Posterior vena cava (tissue), 2 donors: Measurements from ENCODE around the gene TRPV2. TPM values are rescaled to one million over a fixed set of nuclear protein-coding genes. Genes with fewer than 3 reads are reported as not detected.

ENCODE experiments used
- DNase-seq: peaks from one replicate; pipeline ENCODE4 v3.0.0-alpha.2; 2020; ENCODE audit warnings: low spot score
- intact Hi-C, 2 donors: fragments of 100-400 bp; cut with DNase I; formaldehyde crosslinking; loops; one replicate each; pipeline versions ENCODE4 v1.14.1 to v1.14.2; 2022 to 2023
- total RNA-seq, 2 donors: library from RNA; stranded (reverse); fragmentation: NEBNext Ultra II Directional; extraction: Animal tissue kit (Norgen Biotek cat#: 25700); gene quantifications; one replicate each; pipeline ENCODE4 v1.2.1, GENCODE V29; 2021
- donor health status: DM: yes; HTN: yes; CAD: no.
- donor health status: DM: yes; HTN: yes; CAD: no.

TRPV2 gene
- total RNA-seq, 2 donors from 2014 or later, result 35.7 to 40.8 TPM

- intact Hi-C loops, result no loop called here
These were observed 49.1 kb downstream of the TRPV2 start for GRCh38 chr17:16464303-16465051.

GRCh38 chr17:16465052-16465312 lies 49.6 kb downstream of the TRPV2 start:
- intact Hi-C loops, result no loop called here

More at GRCh38 chr17:16464303-16465051, 49.1 kb downstream of the TRPV2 start:
- DNase-seq, result no peak

GRCh38 chr17:16465861-16466338 lies 50.5 kb downstream of the TRPV2 start:
- DNase-seq, result no peak
- intact Hi-C loops, result no loop called here

More at GRCh38 chr17:16465052-16465312, 49.6 kb downstream of the TRPV2 start:
- DNase-seq, result no peak

- DNase-seq, result no peak
- intact Hi-C loops, result no loop called here
These were observed 51.0 kb downstream of the TRPV2 start for GRCh38 chr17:16466407-16466806.

- no peak for DNase-seq
These were observed 51.7 kb downstream of the TRPV2 start for GRCh38 chr17:16467044-16467443.

GRCh38 chr17:16467886-16468285 lies 52.5 kb downstream of the TRPV2 start:
- intact Hi-C loops, result no loop called here
- no peak for DNase-seq

More at GRCh38 chr17:16467044-16467443, 51.7 kb downstream of the TRPV2 start:
- intact Hi-C loops, result no loop called here

GRCh38 chr17:16468428-16468992 lies 53.1 kb downstream of the TRPV2 start:
- intact Hi-C loops, result no loop called here

GRCh38 chr17:16470265-16470664 lies 54.9 kb downstream of the TRPV2 start:
- DNase-seq, result no peak
- intact Hi-C loops, result no loop called here

More at GRCh38 chr17:16468428-16468992, 53.1 kb downstream of the TRPV2 start:
- no peak for DNase-seq

GRCh38 chr17:16471295-16471694 lies 55.9 kb downstream of the TRPV2 start:
- intact Hi-C loops, result no loop called here
- DNase-seq, result no peak

DNA sequence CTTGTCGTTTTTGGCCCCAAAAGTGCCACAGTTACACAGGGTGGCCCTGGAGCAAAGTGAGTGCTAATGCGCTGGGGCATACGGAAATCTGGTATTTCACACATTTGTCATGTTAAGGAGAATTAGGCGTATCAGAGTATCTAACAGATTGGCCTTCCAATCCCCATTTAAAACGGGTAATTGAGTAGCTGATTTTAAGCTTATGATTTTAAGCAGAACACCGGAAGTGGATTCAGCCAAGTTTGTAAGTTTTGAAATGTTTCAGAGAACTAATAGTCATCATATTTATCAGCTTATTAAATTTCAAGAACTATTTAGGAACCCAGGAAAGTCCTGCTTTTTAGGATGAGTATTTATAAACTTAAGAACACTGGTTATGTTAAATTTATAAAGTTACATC lies 57.2 kb downstream of the TRPV2 start:
- intact Hi-C loops, result no loop called here
- no peak for DNase-seq

- DNase-seq, result no peak
- intact Hi-C loops, result no loop called here
These were observed 58.0 kb downstream of the TRPV2 start for GRCh38 chr17:16473044-16474011.

DNA sequence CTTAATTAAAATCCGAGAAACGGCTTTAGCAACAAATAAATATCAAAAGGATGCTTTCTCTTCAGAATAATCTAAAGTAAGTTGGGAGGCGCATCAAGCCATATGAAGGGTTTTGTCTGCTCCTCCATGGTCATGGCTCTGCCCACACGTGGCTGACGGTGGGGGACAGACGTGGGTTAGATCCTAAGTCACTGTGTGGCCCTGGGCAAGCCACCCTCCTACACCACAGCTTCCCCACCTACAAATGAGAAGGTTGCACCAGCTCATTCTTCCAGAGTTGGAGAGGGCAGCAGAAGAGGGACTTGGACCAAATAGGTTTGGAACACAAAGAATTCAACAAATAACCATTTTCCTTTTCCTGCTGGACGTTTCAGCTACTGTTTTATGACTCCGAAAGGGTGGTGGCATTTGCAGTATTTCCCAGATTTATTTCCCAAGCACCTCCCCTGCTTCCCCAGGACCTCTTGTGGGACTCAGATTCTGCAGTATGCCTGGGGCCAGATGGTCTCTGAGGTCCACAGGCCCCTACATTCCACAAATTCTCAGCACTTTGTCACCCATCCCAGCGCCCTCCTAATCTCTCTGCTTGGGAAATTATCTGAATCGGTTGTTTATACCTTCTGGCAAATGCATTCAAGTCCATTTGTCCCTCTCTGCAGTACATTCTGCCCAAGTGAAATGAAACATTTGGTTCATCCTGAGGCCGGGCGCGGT lies 58.8 kb downstream of the TRPV2 start:
- intact Hi-C loops, result no loop called here

GRCh38 chr17:16475179-16475704 lies 59.9 kb downstream of the TRPV2 start:
- intact Hi-C loops, result no loop called here
- no peak for DNase-seq

More for the DNA sequence above, 58.8 kb downstream of the TRPV2 start:
- no peak for DNase-seq

GRCh38 chr17:16477255-16477654 lies 61.9 kb downstream of the TRPV2 start:
- DNase-seq, result no peak
- intact Hi-C loops, result no loop called here

DNA sequence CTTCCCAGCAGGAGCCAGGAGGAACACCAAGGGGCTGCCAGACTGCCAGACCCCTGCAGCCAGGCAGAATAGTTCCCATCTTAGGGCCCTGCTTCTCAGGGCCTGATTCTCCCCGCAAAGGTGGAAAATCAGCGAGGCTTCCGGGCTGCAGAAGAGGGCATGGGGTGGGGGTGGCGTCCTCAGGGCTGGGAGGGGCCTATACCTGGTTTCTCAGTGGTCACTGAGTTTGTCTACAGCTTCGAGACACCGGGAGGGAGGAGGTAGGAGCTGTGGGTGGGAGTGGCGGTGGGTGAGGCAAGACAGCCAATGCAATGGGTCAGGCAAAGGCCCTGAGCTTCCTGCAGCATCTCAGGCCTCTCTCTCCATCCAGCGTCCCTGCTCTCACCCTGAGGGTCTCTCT lies 62.3 kb downstream of the TRPV2 start:
- intact Hi-C loops, result no loop called here
- DNase-seq, result no peak

GRCh38 chr17:16478649-16479048 lies 63.3 kb downstream of the TRPV2 start:
- intact Hi-C loops, result no loop called here
- no peak for DNase-seq

GRCh38 chr17:16479264-16479663 lies 63.9 kb downstream of the TRPV2 start:
- DNase-seq, result no peak
- intact Hi-C loops, result no loop called here

DNA sequence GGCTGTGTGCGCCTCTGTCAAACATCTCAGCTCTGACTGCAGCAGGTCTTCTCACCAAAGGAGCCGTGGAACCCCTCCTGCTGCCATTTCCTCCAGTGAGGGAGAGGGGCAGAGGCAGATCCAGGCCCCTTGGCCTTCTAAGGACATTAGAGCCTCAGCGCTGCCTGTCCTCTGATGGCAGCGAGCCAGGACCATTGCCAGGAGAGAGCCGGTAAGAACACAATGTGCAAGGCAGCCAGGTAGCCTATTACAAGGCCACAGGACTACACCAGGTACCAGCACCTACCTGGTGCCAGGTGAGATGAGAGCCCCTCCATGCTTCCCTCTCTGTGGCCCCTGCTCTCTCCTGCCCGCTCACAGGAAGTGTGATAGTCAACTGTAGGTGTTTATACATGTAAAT lies 65.6 kb downstream of the TRPV2 start:
- intact Hi-C loops, result no loop called here
- no peak for DNase-seq

GRCh38 chr17:16482253-16482652 lies 66.9 kb downstream of the TRPV2 start:
- intact Hi-C loops, result no loop called here
- DNase-seq, result no peak
